Right ventricle myocardium inferior (tissue), 1 donor: ENCODE measurements around the gene SMPX. TPM values are rescaled to one million over a fixed set of nuclear protein-coding genes. Genes with fewer than 3 reads are reported as not detected.

Source experiments
- ATAC-seq: fragments of 200-7000 bp; cut with Tn5 transposase; one replicate; pipeline ENCODE4 v1.9.1; 2020; ENCODE audit warnings: mild to moderate bottlenecking, moderate library complexity
- DNase-seq: peaks from one replicate; pipeline ENCODE4 v3.0.0; 2021; ENCODE audit errors: missing footprints
- intact Hi-C: fragments of 100-400 bp; cut with DNase I; formaldehyde crosslinking; loops from one replicate; pipeline ENCODE4 v1.11.0; 2022
- total RNA-seq: library from RNA; stranded (reverse); fragmentation: NEBNext Ultra II Directional; extraction: Animal tissue kit (Norgen Biotek cat#: 25700); gene quantifications from one replicate; pipeline ENCODE4 v1.2.1, GENCODE V29; 2021
- donor health status: DM: no; HTN: yes; CAD: no; lungs with severe emphysema.

Gene SMPX
- total RNA-seq, 1 donor from 2014 or later = 661 TPM

GRCh38 chrX:21748235-21748634, 9.7 kb downstream of the SMPX start:
- ATAC-seq (no peak), DNase-seq (no peak)
- intact Hi-C loops = loop anchor here (10.0 kb wide), 1 partner anchor 1223 kb away; no protein-coding TSS in a partner anchor

DNA sequence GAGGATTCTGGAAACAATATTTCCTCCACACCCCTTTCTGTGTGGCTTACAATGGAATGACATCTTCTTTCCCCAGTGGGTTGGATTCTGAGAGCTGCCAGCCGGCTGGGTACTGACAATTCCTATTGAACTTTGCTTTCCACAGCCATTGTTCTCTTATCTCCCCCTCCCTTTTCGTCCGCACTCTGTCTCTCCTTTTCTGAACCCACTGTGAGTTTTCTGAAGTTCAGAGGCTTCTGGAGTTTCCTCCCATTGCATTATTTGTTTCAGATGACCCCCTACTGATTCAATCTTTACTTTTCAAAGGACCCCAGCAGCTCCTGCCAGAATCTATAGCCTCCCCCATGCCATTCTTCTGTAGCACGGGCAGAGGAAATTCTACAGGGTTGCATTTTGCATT, 10.4 kb downstream of the SMPX start:
- intact Hi-C loops = loop anchor here (10.0 kb wide), 1 partner anchor 1223 kb away; no protein-coding TSS in a partner anchor
- DNase-seq (no peak), ATAC-seq (no peak)

DNA sequence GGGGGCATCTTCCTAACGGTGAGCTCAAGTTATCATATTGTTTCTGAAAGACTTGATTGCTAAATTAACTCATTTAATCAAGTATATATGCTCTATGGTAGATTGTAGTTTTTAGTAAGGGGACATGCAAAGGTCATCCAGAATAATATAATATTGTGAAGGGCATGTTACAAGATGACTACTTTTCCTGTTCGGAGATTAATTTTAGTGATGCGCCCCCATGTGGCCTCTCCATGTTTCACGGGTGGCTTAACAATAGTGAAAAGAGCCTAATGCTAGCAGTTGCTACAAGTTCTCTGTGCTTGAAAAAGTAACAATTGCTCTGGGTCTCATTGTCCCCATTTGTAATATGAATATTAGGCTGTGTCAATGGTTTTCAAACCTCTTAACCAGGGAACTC, 12.2 kb downstream of the SMPX start:
- intact Hi-C loops = loop anchor here (10.0 kb wide), 1 partner anchor 1221 kb away; no protein-coding TSS in a partner anchor

GRCh38 chrX:21744721-21745120, 13.2 kb downstream of the SMPX start:
- ATAC-seq = no peak
- no peak for DNase-seq
- intact Hi-C loops = loop anchor here (10.0 kb wide), 1 partner anchor 1220 kb away; no protein-coding TSS in a partner anchor

More for the DNA sequence above, 12.2 kb downstream of the SMPX start:
- DNase-seq (no peak), ATAC-seq (no peak)

GRCh38 chrX:21744060-21744459, 13.9 kb downstream of the SMPX start:
- no peak for ATAC-seq
- intact Hi-C loops = loop anchor here (10.0 kb wide), 1 partner anchor 1219 kb away; no protein-coding TSS in a partner anchor

DNA sequence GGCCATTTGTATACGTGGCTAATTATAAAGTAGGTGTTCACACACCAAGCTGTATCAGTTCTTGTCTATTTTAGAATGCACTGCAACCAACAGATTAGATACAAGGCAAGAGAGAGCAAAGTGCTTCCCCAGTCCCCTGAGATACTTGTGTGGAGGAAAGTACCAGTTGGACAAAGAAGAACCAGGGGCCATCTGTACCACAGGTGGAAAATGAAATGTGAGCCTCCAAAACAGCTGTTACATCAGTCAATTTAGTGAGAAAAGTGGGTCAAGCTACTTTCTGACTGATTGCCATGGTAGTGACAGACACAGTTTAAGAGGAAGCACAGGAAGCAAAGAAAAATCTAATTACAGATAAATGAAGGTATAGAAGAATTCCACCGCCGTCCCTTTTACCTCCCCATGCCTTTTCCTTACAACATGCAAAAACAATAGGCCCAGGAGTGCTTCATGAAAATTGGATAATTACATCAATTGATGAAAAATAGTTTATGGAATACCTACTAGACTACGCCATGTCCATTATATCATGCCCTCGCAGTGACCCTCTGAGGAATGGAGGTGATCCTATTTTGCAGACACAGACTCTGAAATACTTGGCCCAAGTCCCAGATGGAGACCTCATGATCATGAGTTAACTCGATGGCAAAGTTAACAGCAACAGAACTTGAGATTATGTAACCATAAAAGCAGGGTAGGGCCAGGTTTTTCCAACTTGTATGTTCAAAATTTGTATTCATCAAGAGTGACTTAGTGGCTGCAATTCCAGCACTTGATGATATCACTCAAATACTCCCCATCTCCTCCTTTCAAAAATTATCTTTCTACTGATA, 15.8 kb downstream of the SMPX start:
- intact Hi-C loops = loop anchor here (10.0 kb wide), 1 partner anchor 1217 kb away; no protein-coding TSS in a partner anchor
- DNase-seq (no peak), ATAC-seq (peak; percentile 36)

More at GRCh38 chrX:21744060-21744459, 13.9 kb downstream of the SMPX start:
- DNase-seq = no peak

DNA sequence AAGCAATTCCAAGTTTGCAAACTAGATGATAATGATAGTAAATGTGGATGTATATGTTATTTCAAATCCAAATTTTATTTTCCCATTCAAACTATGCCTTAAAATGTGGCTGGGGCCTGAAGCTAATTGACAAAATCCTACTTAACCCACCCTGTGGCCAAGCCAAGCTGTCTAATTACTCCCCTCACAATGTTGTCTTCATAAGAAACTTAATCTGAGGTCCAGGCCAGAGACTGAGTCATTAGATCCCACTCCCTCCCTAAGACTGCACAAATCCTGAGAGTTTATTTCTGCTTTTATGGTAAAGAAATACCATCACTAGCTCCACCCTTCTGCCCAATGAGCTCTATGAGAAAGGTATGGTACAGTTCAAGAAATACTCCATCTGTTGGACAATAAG, 16.6 kb downstream of the SMPX start:
- no peak for ATAC-seq
- DNase-seq = no peak
- intact Hi-C loops = loop anchor here (10.0 kb wide), 1 partner anchor 1217 kb away; no protein-coding TSS in a partner anchor

GRCh38 chrX:21740329-21741274, 17.3 kb downstream of the SMPX start:
- DNase-seq = no peak
- intact Hi-C loops = loop anchor here (10.0 kb wide), 1 partner anchor 1216 kb away; no protein-coding TSS in a partner anchor
- ATAC-seq = peak; percentile 87

DNA sequence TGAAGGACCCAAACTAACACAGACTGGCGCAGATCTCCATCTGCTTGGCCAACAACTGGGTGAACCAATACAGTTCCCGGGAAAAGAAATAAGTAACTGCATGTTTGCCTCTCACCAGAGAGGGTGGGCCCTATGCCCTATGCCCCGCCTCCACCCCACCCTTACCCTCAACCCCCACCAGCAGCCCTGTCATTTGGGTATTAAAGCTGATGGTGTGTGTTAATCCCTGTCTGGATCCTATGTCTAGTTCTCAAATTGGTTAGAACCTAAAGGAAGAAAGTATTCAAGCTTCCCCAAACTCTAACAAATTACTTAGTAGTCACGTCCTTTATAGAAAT, 19.0 kb downstream of the SMPX start:
- no peak for DNase-seq
- ATAC-seq = no peak
- intact Hi-C loops = no loop called here

- intact Hi-C loops = no loop called here
- peak; percentile 33 for DNase-seq
- no peak for ATAC-seq
Observed at GRCh38 chrX:21738210-21738949, 19.5 kb downstream of the SMPX start.

- intact Hi-C loops = no loop called here
- ATAC-seq (no peak), DNase-seq (no peak)
Observed at GRCh38 chrX:21735768-21736127, 22.2 kb downstream of the SMPX start.

DNA sequence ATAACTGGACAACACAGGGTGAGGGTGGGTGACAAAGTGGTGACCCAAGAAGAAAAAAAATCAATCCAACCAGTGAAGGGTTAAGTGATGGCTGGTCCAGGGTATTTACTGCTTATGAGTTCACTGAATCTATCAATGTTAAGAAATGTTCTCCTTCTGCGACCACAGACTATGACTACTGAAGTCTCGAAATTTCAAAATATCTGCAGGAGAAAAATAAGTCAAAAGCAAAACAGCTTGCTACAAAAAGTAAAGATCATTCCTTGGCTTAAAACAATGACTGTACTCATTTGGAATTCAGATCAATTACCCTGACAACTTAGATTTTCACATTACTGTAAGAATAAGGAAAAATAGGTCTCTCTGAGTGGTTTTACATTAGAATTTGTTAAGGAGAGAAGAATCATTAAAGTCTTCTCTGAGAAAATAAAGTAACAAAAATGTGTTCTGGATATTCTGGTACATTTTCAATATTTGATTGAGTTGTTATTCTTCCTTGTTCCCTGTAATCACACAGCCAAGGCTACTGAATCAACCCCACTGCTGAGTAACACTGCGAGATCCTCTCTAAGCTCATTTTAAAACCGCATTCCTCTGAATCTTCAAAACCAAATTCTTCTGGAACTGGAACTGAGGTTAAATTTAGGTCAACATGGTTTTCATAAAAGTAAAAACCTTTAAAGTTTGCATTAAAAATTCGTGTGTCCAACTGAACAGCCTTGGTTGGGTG, 22.7 kb downstream of the SMPX start:
- ATAC-seq (no peak), DNase-seq (no peak)
- intact Hi-C loops = no loop called here

GRCh38 chrX:21734175-21734574, 23.7 kb downstream of the SMPX start:
- intact Hi-C loops = no loop called here
- DNase-seq (no peak), ATAC-seq (no peak)

DNA sequence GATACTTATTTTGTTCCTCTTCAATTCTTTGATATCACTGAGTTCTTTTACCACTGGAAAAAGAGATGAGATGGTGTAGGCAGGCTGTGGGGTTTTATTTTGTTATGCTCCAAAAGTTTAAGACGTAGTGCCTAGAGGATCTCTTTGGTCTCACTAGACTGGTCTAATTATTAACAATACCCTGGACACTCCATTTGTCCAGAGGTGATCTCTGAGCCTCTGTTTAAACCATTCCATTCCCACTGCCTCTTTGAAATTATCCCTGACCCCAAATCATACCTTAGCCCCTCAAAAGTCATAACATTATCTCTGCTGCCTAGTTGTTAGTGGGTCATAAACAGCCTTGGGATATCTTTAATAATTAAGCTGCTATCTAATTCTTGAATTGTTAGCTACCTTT, 24.2 kb downstream of the SMPX start:
- DNase-seq (no peak), ATAC-seq (no peak)
- intact Hi-C loops = no loop called here

- DNase-seq = no peak
- ATAC-seq = no peak
- intact Hi-C loops = no loop called here
Observed at GRCh38 chrX:21730026-21730425, 27.9 kb downstream of the SMPX start.

DNA sequence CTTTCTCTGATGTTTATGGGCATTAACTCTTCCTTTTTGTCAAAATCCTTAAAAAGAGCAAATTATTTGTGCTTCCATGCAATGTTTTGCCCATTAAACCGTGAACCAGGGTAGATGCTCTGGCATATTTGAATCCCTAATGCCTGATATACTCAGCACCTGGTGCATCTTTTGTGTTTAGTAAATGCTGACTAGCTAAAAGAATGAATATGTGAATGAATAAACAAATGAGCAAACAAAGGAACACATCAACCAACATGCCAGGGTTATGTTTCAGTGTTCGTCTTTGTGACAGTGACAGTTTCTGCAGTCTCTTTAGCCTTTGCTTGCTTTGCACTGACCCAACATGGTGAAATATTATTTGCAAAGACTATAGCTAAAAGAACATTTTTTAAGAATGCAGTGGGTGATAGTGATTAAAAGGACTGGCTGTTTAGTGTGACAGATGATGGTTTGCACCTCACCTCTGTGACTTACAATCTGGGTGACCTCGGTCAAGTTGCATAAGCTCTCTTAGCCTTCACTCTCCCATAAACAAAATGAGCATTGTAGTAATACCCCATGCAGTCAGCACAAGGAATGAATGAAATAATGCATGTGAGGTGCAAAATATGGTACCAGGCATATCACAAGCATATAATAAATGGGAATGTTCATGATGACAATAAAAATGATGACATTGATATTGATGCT, 29.5 kb downstream of the SMPX start:
- intact Hi-C loops = no loop called here
- ATAC-seq (no peak), DNase-seq (no peak)

- ATAC-seq (no peak), DNase-seq (no peak)
- intact Hi-C loops = no loop called here
Observed at GRCh38 chrX:21725916-21726315, 32.0 kb downstream of the SMPX start.

DNA sequence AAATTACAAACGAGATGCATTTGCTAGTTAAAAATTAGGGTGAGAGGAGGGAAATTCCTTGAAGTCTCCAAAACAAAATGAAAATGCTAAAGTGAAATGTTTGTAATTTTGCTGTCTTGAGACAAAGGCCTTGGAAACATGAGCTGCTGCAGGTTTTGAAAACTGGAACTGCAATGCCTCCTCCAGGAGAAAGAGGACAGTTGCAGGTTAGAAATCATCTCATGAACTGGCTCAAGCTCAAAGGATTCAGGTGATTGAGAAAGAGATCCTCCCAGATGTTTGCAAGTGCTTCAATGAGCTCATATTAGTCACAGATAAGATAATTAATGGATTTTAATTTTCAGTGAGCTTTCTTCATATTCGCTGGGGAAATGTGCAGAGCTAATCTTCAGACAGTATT, 32.4 kb downstream of the SMPX start:
- intact Hi-C loops = no loop called here
- no peak for ATAC-seq
- no peak for DNase-seq
